Measurements from ENCODE around the gene SPECC1L.

Gene SPECC1L

GRCh38 chr22:24376002-24376401, 105.4 kb downstream of the SPECC1L start:
- DNase-seq, result no peak

- DNase-seq, result no peak
These were observed 106.0 kb downstream of the SPECC1L start for GRCh38 chr22:24376586-24376985.

- DNase-seq, result no peak
These were observed 108.9 kb downstream of the SPECC1L start for GRCh38 chr22:24379536-24379935.

GRCh38 chr22:24380220-24380904, 109.7 kb downstream of the SPECC1L start:
- peak; percentile 82 for DNase-seq

GRCh38 chr22:24380905-24381230, 110.2 kb downstream of the SPECC1L start:
- no peak for DNase-seq

GRCh38 chr22:24383061-24383460, 112.4 kb downstream of the SPECC1L start:
- no peak for DNase-seq

GRCh38 chr22:24384131-24384530, 113.5 kb downstream of the SPECC1L start:
- no peak for DNase-seq

GRCh38 chr22:24386937-24387471, 116.4 kb downstream of the SPECC1L start:
- no peak for DNase-seq

- DNase-seq, result no peak
These were observed 119.0 kb downstream of the SPECC1L start for GRCh38 chr22:24389680-24390079.

- no peak for DNase-seq
These were observed 119.5 kb downstream of the SPECC1L start for GRCh38 chr22:24390156-24390555.

GRCh38 chr22:24390576-24390975, 119.9 kb downstream of the SPECC1L start:
- no peak for DNase-seq

- no peak for DNase-seq
These were observed 121.2 kb downstream of the SPECC1L start for GRCh38 chr22:24391836-24392217.

- DNase-seq, result no peak
These were observed 121.7 kb downstream of the SPECC1L start for GRCh38 chr22:24392218-24392931.

GRCh38 chr22:24393012-24393559, 122.5 kb downstream of the SPECC1L start:
- DNase-seq, result no peak

- DNase-seq, result no peak
These were observed 123.2 kb downstream of the SPECC1L start for GRCh38 chr22:24393848-24394247.

- DNase-seq, result no peak
These were observed 123.6 kb downstream of the SPECC1L start for GRCh38 chr22:24394254-24394653.

- no peak for DNase-seq
These were observed 127.8 kb downstream of the SPECC1L start for GRCh38 chr22:24398409-24398808.

GRCh38 chr22:24400034-24400725, 129.5 kb downstream of the SPECC1L start:
- DNase-seq, result no peak

GRCh38 chr22:24400726-24401596, 130.3 kb downstream of the SPECC1L start:
- no peak for DNase-seq

- no peak for DNase-seq
These were observed 131.3 kb downstream of the SPECC1L start for GRCh38 chr22:24401931-24402367.

- DNase-seq, result no peak
These were observed 132.0 kb downstream of the SPECC1L start for GRCh38 chr22:24402460-24403192.

GRCh38 chr22:24403346-24403745, 132.7 kb downstream of the SPECC1L start:
- no peak for DNase-seq
